IgD-negative memory B cell (primary cell): ENCODE data around the gene NFX1. TPM values are rescaled to one million over a fixed set of nuclear protein-coding genes. Genes with fewer than 3 reads are reported as not detected.
"Not testable (repeated sequence)": the region's sequence is repeated elsewhere in the genome, so short reads cannot be mapped to it uniquely, and the experiment has no call there.

Experiments used
- H3K27ac Mint-ChIP-seq, 3 donors: one replicate each; pipeline ENCODE4 v1.8.0; 2020 to 2022; ENCODE audit warnings: mild to moderate bottlenecking in 3 of 3, mixed read lengths in 3 of 3, moderate library complexity in 1 of 3
- H3K27me3 Mint-ChIP-seq: one replicate; pipeline ENCODE4 v1.8.0; 2021; ENCODE audit warnings: mixed read lengths
- H3K36me3 Mint-ChIP-seq: one replicate; pipeline ENCODE4 v1.8.0; 2020; ENCODE audit warnings: mild to moderate bottlenecking, mixed read lengths
- H3K4me1 Mint-ChIP-seq, 3 donors: one replicate each; pipeline ENCODE4 v1.8.0; 2020 to 2022; ENCODE audit warnings: mixed read lengths in 3 of 3, mild to moderate bottlenecking in 1 of 3
- H3K4me3 Mint-ChIP-seq, 4 donors: one replicate each; pipeline ENCODE4 v1.8.0; 2020 to 2022; ENCODE audit warnings: mild to moderate bottlenecking in 4 of 4, mixed read lengths in 4 of 4, moderate library complexity in 3 of 4
- H3K9me3 Mint-ChIP-seq, 3 donors: one replicate each; pipeline ENCODE4 v1.8.0; 2020 to 2021; ENCODE audit warnings: mixed read lengths in 3 of 3, mild to moderate bottlenecking in 1 of 3
- polyA plus RNA-seq: library from polyadenylated mRNA; unstranded; fragments of 300-500 nt; fragmentation: Illumina TruSeq; gene quantifications from one replicate; pipeline ENCODE4 v1.2.3, GENCODE V29; 2021

The NFX1 gene
- polyA plus RNA-seq, 1 donor from 2014 or later: 57.9 TPM

DNA sequence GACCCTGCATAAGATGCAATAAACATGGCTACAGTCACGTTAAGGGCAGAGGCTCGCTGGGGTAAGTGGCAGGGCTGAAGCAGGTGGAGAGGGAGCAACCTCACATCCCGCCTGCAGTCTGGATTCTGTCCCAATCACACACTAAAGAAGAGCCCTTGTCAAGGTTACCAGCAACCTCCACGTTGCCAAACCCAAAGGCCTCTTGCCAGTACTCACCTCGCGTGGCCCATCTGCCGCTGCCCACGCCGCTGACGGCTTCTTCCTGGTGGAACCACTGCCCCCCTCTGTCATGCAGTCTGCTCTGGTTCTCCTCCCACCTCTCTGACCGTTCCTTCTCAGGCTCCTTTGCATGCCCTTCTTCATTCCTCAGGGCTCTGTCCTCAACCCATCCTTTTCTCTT lies 103.3 kb downstream of the NFX1 start:
- Mint-ChIP-seq H3K4me3 (no peak overlapping the region), H3K27ac (no peak overlapping the region), H3K4me1 (no peaks in the 10 kb centered on the region), H3K9me3 (no peaks in the 10 kb centered on the region), H3K27me3 (peaks cover 10% of the 10 kb centered on the region), H3K36me3 (peaks cover 2% of the 10 kb centered on the region)

DNA sequence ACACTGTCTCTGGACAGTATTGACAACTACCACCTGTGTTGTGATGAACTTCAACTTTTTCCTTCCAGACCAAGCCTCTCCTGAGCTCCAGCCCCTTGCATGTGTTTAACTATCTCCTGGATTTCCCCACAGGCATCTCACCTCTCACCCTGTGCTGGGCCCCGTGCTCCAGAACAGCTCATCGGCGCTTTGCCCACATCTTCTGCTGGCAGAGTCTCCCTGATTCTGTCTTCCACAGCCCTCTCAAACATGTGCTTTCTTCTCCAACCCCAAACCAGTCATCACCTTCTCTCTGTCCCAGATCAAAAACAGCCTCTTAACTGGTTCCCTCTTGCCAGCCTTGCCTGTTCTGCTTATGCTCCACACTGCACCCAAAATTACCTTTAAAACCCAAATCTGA lies 103.7 kb downstream of the NFX1 start:
- H3K36me3 Mint-ChIP-seq, H3K4me1 Mint-ChIP-seq, H3K4me3 Mint-ChIP-seq, H3K27me3 Mint-ChIP-seq, H3K27ac Mint-ChIP-seq, H3K9me3 Mint-ChIP-seq: not testable (repeated sequence)

DNA sequence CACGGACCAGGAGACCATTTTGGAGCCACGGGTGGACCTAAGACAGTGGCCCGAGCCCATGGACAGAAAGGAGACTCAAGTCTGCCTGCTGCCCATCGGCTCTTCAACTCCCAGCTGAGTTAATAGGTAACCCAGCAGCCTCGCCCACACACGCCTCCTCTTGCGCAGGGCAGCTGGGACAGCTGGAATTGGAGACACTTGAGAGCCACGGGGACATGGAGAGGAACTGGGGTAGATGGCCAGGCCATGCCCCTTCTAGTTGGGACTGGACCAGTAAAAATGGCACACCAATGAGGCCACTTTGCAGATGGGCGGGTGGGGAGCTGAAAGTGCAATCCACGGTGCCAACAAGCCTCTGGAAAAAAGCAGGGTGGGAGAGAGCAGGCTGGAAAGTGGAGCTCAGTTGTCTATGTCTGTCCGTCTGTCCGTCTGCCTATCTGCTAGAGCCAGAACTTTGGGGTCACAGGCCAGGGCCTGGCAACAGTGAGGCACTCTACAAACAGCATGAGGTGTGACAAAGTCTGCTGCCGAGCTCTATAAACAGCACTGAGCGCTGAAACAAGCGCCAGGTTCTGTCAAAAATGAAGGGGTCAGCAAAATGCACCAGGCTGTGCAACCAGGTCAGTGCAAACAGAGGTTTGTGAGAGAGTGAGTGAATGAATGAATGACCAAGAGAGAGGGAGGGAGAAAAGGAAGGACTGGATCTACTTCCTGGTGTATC lies 105.0 kb downstream of the NFX1 start:
- H3K4me3 Mint-ChIP-seq, H3K36me3 Mint-ChIP-seq, H3K9me3 Mint-ChIP-seq, H3K27ac Mint-ChIP-seq, H3K4me1 Mint-ChIP-seq: not testable (repeated sequence)
- peaks cover 11% of the 10 kb centered on the region for H3K27me3 Mint-ChIP-seq

DNA sequence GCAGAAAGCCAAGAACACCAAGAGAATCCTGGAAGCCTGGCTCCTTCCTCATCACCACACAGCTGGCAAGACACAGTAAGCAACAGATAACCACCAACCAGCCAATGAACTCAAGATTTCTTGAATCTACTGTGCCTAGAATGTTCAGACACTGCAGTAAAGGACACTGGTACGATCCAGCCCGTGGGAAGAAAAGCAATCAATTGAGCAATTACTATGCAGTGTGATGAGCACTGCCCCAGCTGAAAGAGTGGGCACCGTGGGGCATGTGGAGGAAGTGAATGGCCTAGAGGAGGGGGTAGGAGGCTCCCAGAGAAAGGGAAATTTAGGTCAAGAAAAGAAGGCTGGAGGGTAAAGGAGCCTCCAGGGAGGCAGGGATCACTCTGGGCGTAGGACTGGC lies 107.5 kb downstream of the NFX1 start:
- H3K4me3 Mint-ChIP-seq, H3K4me1 Mint-ChIP-seq, H3K36me3 Mint-ChIP-seq, H3K9me3 Mint-ChIP-seq, H3K27me3 Mint-ChIP-seq, H3K27ac Mint-ChIP-seq: not testable (repeated sequence)

DNA sequence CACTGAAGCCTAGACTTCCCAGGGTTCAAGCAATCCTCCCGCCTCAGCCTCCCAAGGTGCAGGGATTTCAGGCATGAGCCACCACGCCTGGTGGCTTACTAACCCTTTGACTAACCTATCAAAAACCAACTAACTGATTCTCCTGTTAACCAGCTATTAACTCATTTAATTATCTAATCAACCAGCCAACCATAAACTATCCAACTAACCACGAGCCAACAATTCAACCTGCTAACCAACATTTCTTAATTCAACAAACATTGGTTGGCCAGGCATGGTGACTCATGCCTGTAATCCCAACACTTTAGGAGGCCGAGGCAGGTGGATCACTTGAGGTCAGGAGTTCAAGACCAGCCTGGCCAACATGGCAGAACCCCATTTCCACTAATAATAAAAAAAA lies 108.7 kb downstream of the NFX1 start:
- not testable (repeated sequence) for H3K9me3 Mint-ChIP-seq, H3K27ac Mint-ChIP-seq, H3K36me3 Mint-ChIP-seq

DNA sequence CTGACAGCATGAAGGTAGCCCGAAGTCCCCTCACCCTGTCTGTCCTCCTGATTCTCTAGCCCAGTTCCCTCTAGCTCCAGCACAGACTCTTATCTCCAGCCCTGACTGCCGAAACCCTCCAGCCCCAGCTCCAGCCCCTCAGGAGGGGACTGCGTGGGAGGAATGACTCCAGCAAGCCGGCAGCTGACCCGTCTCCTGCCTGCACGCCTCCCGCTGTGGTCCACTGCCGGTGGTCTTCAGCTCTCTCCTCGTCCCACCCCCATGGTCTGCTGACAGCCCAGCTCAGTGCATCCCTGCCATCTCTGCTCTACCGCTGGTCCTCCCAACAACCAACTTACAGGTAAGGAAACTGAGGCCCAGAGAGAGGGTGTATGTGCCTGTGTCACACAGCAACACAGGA lies 111.5 kb downstream of the NFX1 start:
- not testable (repeated sequence) for H3K9me3 Mint-ChIP-seq, H3K4me1 Mint-ChIP-seq, H3K4me3 Mint-ChIP-seq, H3K27ac Mint-ChIP-seq, H3K27me3 Mint-ChIP-seq, H3K36me3 Mint-ChIP-seq

More for the DNA sequence above, 108.7 kb downstream of the NFX1 start:
- peaks cover 11% of the 10 kb centered on the region for H3K27me3 Mint-ChIP-seq
- not testable (repeated sequence) for H3K4me3 Mint-ChIP-seq, H3K4me1 Mint-ChIP-seq

DNA sequence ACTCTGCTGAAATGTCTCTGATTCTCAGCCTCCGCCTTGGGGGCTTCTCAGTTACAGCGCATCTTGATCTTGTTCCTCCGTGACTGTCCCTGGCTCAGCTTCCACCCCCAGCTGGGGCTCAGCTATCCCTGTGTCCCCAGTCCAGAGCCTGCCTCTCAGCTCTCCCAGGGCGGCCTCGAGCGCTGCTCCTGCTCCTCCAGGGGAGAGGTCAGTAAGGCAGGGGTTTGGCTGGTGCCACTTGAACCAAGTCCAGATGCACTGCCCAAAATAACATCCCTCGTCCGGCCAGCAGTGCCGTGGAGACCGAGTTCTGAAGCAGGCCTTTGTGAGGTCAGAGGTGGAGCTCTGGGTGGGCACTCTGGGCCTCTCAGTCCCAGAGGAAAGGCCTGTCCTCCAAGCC lies 112.1 kb downstream of the NFX1 start, which contains the start of gene AQP7:
Gene AQP7 (minus strand): TSS at position 198 of the 400 bp plus-strand sequence. CDS start 1,306 bp downstream, outside the sequence.
- not testable (repeated sequence) for H3K4me1 Mint-ChIP-seq, H3K9me3 Mint-ChIP-seq, H3K36me3 Mint-ChIP-seq, H3K27ac Mint-ChIP-seq, H3K4me3 Mint-ChIP-seq, H3K27me3 Mint-ChIP-seq

DNA sequence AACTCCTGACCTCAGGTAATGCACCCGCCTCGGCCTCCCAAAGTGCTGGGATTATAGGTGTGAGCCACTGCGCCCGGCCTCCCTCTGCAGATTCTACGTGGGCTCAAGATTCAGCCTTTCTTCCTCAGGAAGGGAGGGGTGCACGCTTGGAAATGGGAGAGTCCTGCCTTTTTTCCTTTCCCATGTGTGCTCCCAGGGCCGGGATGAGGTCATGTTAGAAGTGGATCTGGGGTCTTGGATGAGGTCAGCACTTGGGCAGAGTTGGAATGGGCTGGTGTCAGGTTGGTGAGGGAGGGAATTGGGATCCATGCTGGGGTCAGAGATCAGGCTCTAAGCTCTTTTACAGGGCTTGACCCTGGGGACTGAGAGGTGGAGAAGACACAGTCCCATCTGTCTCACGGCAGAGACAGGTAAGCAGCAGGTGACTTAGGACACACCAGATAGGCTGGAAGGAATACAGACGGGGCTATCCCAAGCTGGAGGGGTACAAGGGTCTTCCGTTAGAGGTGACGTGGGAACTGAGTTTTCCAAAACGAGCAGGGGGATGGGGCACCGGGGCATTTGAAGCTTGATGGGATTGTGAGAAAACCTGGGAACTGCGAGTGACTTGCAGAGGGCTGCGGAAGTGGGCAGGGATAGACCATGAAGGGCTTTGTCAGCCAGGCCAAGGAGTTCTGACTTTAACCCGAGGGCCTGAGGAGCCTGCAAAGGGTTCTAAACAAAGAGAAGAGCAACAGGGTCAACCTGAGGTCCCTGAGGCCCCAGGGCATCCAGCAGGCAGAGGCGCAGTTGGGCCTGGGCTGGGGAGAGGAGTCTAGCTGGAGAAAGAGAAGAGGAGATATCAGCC lies 113.8 kb downstream of the NFX1 start:
- H3K4me3 Mint-ChIP-seq: no peak overlapping the region
- peaks cover 5% of the 10 kb centered on the region for H3K27me3 Mint-ChIP-seq
- peak overlapping the region in 1 of 3 donors; percentile 59 for H3K27ac Mint-ChIP-seq
- no peaks in the 10 kb centered on the region for H3K9me3 Mint-ChIP-seq
- H3K36me3 Mint-ChIP-seq: no peaks in the 10 kb centered on the region
- H3K4me1 Mint-ChIP-seq: no peaks in the 10 kb centered on the region

DNA sequence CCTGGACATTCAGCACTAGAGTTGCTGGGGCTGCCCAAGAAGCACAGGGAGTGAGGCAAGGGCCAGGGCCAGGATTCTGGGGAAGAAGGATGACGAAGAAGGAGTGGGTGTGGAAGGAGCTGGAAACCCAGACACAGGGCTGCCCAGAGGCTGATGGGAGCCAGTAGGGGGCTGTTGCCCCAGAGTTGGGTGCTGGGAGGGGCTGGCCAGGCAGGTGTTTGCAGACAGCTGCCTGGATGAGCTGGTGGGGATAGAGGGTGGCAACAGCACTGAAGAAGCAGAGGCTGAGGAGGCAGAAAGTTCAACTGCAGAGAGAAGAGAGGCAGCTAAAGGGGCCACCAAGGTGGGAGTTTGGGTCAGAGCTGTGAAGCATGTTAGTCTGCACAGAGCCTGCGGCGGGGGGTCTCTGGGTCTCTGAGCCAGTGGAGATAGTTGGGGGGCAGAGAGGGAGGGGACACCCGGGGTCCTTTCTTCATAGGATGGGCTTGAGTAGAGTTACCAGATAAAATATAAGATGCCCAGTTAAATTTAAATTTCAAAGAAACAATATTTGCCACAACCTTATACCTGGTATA lies 114.6 kb downstream of the NFX1 start:
- Mint-ChIP-seq H3K27ac (no peak overlapping the region), H3K9me3 (no peaks in the 10 kb centered on the region), H3K4me3 (no peak overlapping the region), H3K27me3 (peaks cover 4% of the 10 kb centered on the region), H3K4me1 (no peaks in the 10 kb centered on the region), H3K36me3 (no peaks in the 10 kb centered on the region)

DNA sequence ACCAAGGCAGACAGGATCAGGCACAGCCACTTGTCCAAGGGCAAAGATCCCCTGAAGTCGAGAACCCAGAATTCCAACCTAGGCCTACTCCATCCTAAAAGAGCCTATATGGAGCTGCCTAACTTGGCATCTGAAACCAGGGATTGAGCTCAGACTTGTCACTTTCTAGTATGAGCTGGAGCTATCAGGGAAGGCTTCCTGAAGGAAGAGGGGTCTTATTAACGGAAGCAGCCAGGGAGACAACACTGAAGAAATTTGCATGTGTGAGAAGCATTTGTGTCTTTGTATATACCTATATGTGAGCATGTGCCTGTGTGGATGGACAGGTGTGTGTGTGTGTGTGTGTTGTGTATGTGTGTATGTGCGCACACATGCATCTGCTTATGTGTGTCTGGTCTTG lies 116.7 kb downstream of the NFX1 start:
- Mint-ChIP-seq H3K4me3 (no peak overlapping the region), H3K27ac (no peak overlapping the region), H3K4me1 (no peaks in the 10 kb centered on the region), H3K9me3 (no peaks in the 10 kb centered on the region), H3K27me3 (peaks cover 3% of the 10 kb centered on the region), H3K36me3 (no peaks in the 10 kb centered on the region)

DNA sequence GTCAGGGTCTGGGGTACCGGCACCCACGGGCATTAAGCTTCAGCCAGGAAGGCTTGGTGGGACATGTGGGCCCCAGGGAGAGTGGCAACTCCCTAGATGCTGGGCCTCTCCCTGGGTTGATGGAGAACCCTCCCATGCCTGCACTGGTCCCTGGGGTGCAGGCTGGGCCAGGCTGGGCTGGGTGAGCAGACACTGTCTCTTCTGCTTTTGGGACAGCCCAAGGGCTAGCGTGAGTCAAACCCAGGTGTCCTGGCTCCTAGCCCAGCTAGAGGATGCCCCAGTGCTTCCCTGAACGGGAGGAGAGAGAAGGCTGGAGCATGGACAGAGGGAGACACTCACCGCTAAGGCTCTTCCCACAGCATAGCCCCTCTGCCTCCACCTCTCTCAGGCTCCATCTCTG lies 117.8 kb downstream of the NFX1 start:
- H3K36me3 Mint-ChIP-seq: no peaks in the 10 kb centered on the region

DNA sequence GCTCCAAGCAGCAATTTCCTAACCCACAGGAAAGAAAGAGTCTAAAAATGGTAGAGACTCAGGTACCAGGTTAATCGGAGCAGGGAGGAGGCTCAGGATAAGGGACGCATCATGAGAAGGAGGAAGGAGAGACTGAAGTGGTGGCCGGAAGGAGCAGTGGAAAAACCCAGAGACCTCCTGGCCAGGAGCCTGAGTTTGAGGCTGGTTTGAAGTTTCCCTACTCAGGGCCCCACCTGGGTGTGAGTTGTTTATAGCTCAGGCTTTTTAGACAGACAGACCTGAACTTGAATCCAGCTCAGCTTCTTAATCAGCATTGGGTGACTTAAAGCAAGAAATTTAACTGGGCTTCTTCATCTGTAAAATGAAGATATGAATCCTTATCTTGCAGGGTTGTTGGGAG lies 124.0 kb downstream of the NFX1 start:
- H3K9me3 Mint-ChIP-seq: no peaks in the 10 kb centered on the region
- H3K4me1 Mint-ChIP-seq: peaks cover 0 to 5% (median 3%) of the 10 kb centered on the region in 3 donors
- no peaks in the 10 kb centered on the region for H3K36me3 Mint-ChIP-seq
- peak overlapping the region in 1 of 4 donors; percentile 83 for H3K4me3 Mint-ChIP-seq
- peaks cover 9% of the 10 kb centered on the region for H3K27me3 Mint-ChIP-seq
- no peak overlapping the region for H3K27ac Mint-ChIP-seq

More for the DNA sequence above, 117.8 kb downstream of the NFX1 start:
- Mint-ChIP-seq H3K27me3 (peaks cover 3% of the 10 kb centered on the region), H3K4me1 (no peaks in the 10 kb centered on the region), H3K27ac (no peak overlapping the region), H3K9me3 (no peaks in the 10 kb centered on the region), H3K4me3 (no peak overlapping the region)

DNA sequence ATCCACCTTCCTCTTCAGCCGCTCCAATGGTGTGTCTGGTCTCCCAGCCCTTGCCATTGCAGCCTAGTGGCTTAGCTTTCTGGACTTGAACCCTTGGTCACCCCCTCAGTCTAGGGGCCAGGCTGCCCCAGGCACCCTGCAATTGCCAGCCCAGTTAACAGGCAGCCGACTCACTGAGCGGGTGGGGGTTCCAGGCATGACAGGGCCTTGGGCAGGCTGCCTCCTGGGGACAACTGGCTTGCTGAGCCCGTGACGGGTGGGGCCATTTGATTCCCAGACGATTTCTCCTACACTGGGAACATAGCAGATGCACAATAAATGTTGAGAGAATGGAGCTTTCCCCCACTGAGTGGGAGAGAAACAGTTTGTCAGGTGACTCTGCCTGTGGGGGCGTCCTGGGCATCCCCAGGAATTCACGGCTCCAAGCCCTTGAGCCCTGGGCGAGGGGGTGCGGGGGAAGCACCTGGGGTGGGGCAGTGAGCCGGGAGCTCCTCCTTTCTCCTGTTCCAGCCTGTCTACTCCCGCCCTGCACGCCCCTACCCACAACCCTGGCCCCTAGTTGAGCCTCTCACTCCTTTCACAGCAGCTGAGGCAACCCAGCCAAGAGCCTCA lies 124.7 kb downstream of the NFX1 start:
- Mint-ChIP-seq H3K4me3 (no peak overlapping the region), H3K9me3 (no peaks in the 10 kb centered on the region), H3K4me1 (peaks cover 0 to 5% (median 3%) of the 10 kb centered on the region in 3 donors), H3K27me3 (peaks cover 9% of the 10 kb centered on the region), H3K27ac (peak overlapping the region in 1 of 3 donors; percentile 80), H3K36me3 (no peaks in the 10 kb centered on the region)

DNA sequence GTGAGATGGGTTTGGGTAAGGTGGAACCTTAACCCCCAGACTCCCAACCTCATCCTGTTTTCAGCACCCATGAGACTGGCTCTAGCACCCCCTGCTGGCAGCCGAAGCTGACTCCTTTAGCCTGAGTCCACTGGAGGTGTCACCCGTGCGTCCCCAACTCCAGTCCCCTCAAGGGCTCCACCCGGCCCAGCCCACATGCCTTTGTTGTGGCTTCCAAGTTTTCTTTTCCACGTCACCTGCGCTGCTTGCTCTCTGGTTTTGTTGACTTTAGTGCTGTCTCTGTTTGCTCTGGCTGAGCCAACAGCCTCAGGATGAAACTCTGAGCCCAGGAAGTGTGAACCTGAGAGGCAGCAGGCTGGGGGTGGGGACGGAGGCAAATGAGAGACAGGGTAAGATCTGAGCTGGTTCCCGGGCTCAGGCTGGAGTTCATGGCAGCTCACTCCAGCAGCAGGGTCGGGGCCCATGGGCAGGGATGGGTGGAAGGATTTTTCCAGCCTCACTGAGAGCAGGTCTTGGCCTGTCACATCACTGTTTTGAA lies 125.3 kb downstream of the NFX1 start:
- no peak overlapping the region for H3K4me3 Mint-ChIP-seq
- no peaks in the 10 kb centered on the region for H3K36me3 Mint-ChIP-seq
- no peaks in the 10 kb centered on the region for H3K9me3 Mint-ChIP-seq
- H3K27ac Mint-ChIP-seq: peak overlapping the region in 1 of 3 donors; percentile 80
- peaks cover 9% of the 10 kb centered on the region for H3K27me3 Mint-ChIP-seq
- peaks cover 0 to 7% (median 3%) of the 10 kb centered on the region in 3 donors for H3K4me1 Mint-ChIP-seq

DNA sequence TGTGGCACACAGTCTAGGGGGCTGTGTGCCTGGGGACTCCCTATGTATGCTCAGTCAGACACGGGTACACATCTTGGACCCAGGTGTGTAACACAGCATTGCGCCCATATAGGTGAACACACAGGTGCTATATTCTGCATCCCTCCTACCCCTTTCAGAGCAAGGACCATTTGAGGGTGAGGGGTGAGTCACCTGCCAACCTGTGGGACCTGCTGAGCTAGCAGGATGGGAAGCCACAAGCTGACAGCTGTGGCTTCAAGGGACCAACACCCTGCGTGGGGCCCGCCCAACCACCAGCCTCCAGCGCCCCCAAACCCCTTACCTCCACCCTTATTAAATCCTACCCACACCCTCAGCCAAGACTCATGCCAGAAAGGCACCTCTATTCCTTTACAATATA lies 126.7 kb downstream of the NFX1 start:
- Mint-ChIP-seq H3K9me3 (no peaks in the 10 kb centered on the region), H3K27me3 (peaks cover 8% of the 10 kb centered on the region), H3K4me1 (peaks cover 0 to 7% (median 3%) of the 10 kb centered on the region in 3 donors), H3K4me3 (peak overlapping the region in 1 of 4 donors; percentile 74), H3K36me3 (no peaks in the 10 kb centered on the region), H3K27ac (peak overlapping the region in 1 of 3 donors; percentile 76)
